Activated CD4-positive, alpha-beta T cell treated with anti-CD3 and anti-CD28 coated beads, Interleukin-2, Interleukin-6, amounts not matched to agents 100 ng/mL and 50 ng/mL, durations not matched to agents 16 hours and 8 hours (primary cell): ENCODE measurements around the gene PCDHA6.
"Not testable (repeated sequence)": the region's sequence is repeated elsewhere in the genome, so short reads cannot be mapped to it uniquely, and the experiment has no call there.

Source experiments
- DNase-seq: peaks from one replicate; pipeline ENCODE4 v3.0.0-alpha.2; 2020

The PCDHA6 gene, protein sequence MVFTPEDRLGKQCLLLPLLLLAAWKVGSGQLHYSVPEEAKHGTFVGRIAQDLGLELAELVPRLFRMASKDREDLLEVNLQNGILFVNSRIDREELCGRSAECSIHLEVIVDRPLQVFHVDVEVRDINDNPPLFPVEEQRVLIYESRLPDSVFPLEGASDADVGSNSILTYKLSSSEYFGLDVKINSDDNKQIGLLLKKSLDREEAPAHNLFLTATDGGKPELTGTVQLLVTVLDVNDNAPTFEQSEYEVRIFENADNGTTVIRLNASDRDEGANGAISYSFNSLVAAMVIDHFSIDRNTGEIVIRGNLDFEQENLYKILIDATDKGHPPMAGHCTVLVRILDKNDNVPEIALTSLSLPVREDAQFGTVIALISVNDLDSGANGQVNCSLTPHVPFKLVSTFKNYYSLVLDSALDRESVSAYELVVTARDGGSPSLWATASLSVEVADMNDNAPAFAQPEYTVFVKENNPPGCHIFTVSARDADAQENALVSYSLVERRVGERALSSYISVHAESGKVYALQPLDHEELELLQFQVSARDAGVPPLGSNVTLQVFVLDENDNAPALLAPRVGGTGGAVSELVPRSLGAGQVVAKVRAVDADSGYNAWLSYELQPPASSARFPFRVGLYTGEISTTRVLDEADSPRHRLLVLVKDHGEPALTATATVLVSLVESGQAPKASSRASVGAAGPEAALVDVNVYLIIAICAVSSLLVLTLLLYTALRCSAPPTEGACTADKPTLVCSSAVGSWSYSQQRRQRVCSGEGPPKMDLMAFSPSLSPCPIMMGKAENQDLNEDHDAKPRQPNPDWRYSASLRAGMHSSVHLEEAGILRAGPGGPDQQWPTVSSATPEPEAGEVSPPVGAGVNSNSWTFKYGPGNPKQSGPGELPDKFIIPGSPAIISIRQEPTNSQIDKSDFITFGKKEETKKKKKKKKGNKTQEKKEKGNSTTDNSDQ

GRCh38 chr5:140827704-140828361 lies at the start of gene PCDHA6:
PCDHA6 (plus strand) TSS chr5:140827960; CDS start chr5:140828092, 132 bp downstream.
- no peak for DNase-seq

GRCh38 chr5:140780512-140780911 lies 47.2 kb upstream of the PCDHA6 start:
- no peak for DNase-seq

GRCh38 chr5:140785905-140786686 lies 41.7 kb upstream of the PCDHA6 start, which contains the start of gene PCDHA1:
PCDHA1 (plus strand) TSS chr5:140786140.
- DNase-seq = peak; percentile 2

- not testable (repeated sequence) for DNase-seq
Measured at GRCh38 chr5:140787422-140787821, 40.3 kb upstream of the PCDHA6 start.

- not testable (repeated sequence) for DNase-seq
Measured at GRCh38 chr5:140787849-140788504, 39.8 kb upstream of the PCDHA6 start.

DNA sequence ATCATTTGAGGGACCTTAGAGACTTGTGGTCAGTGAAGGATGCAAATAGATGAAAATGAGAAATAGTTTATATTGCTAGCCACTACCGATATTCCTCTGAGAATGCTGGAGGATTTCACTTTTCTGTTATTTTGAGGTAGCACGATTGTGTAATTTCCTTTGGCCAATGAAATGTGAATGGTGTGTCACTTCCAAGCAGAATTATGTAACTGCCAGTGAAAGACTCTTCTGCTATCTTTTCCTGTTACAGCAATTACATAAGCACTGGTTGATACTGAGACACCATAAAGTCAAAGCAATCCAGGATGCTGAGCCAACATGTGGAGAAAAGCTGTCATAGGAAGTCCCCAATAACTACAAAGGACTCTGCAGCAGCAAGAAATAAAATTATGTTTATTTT lies 36.7 kb upstream of the PCDHA6 start:
- DNase-seq = no peak

- no peak for DNase-seq
Measured at GRCh38 chr5:140794595-140795258, 33.0 kb upstream of the PCDHA6 start, which contains the start of gene PCDHA2. PCDHA2 (plus strand) TSS chr5:140794852.

DNA sequence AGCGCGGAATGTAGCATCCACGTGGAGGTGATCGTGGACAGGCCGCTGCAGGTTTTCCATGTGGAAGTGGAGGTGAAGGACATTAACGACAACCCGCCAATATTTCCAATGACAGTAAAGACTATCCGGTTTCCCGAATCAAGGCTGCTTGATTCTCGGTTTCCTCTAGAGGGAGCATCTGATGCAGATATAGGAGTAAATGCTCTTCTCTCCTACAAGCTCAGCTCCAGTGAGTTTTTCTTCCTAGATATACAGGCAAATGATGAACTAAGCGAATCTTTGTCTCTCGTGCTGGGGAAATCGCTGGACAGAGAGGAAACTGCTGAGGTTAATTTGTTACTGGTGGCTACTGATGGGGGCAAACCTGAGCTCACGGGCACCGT lies 32.5 kb upstream of the PCDHA6 start:
- no peak for DNase-seq

- DNase-seq = not testable (repeated sequence)
Measured at GRCh38 chr5:140796072-140796717, 31.6 kb upstream of the PCDHA6 start.

GRCh38 chr5:140796718-140797095 lies 31.1 kb upstream of the PCDHA6 start:
- DNase-seq = no peak

DNA sequence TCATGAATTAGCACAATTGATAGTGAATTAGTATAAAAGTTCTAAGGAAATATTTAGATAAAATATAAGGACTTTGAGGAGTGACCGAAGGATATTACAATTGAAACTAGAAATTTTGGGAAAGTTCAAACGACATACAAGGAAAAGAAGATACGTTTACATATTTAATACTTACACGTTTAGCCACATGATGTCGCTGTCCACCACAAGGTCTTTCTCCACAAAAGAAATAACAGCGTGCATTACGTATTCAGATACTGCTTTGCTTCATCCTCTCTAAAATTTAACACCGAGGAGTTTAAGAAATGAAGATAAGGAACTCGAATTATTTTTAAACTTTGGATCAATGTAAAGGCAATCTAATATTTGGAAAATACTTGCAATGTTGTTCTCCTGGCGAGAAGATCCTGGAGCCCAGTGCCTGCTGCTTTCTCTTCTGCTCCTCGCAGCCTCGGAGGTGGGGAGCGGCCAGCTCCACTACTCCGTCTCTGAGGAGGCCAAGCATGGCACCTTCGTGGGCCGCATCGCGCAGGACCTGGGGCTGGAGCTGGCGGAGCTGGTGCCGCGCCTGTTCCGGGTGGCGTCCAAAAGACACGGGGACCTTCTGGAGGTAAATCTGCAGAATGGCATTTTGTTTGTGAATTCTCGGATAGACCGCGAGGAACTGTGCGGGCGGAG lies 26.8 kb upstream of the PCDHA6 start, which contains the start of gene PCDHA3:
TSS of gene PCDHA3 (plus strand) at position 242 of the 678 bp plus-strand sequence.
- no peak for DNase-seq

DNA sequence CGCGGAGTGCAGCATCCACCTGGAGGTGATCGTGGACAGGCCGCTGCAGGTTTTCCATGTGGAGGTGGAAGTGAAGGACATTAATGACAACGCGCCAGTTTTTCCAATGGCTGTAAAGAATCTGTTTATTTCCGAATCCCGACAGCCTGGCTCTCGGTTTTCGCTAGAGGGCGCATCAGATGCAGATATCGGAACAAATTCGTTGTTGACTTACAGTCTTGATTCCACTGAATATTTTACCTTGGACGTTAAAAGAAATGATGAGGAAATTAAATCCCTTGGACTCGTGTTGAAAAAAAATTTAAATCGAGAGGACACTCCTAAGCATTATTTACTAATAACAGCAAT lies 26.3 kb upstream of the PCDHA6 start:
- DNase-seq = no peak

- not testable (repeated sequence) for DNase-seq
Measured at GRCh38 chr5:140802381-140802780, 25.4 kb upstream of the PCDHA6 start.

- no peak for DNase-seq
Measured at GRCh38 chr5:140802781-140803271, 24.9 kb upstream of the PCDHA6 start.

DNA sequence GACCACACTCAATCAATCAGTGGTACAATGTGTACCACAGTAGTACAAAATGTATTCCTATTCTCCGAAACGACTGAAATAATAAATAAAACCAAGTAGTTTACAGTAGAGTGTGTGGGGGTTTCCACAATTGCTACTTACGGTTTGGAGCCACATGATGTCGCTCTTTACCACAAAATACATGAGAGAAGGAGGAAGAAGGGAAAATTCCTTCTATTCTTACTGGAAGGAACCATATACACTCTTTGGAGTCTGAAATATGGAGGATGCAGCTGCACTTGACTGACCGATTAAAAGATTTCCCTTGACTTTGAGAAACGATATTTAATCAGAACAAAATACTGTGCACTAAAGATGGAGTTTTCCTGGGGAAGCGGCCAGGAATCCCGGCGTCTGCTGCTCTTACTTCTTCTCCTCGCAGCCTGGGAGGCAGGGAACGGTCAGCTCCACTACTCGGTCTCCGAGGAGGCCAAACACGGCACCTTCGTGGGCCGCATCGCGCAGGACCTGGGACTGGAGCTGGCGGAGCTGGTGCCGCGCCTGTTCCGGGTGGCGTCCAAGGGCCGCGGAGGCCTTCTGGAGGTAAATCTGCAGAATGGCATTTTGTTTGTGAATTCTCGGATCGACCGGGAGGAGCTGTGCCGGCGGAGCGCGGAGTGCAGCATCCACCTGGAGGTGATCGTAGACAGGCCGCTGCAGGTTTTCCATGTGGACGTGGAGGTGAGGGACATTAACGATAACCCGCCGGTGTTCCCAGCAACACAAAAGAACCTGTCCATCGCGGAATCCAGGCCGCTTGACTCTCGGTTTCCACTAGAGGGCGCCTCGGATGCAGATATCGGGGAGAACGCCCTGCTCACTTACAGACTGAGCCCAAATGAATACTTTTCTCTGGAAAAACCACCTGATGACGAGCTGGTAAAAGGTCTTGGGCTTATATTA lies 20.7 kb upstream of the PCDHA6 start, which contains the start of gene PCDHA4:
TSS of gene PCDHA4 (plus strand) at position 235 of the 942 bp plus-strand sequence.
- DNase-seq = peak; percentile 33

DNA sequence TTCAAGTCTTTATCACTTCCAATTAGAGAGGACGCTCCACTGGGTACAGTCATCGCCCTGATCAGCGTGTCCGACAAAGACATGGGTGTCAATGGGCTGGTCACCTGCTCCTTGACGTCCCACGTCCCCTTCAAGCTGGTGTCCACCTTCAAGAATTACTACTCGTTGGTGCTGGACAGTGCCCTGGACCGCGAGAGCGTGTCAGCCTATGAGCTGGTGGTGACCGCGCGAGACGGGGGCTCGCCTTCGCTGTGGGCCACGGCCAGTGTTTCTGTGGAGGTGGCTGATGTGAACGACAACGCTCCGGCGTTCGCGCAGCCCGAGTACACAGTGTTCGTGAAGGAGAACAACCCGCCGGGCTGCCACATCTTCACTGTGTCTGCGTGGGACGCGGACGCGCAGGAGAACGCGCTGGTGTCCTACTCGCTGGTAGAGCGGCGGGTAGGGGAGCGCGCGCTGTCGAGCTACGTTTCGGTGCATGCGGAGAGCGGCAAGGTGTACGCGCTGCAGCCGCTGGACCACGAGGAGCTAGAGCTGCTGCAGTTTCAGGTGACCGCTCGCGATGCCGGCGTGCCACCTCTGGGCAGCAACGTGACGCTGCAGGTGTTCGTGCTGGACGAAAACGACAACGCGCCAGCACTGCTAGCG lies 19.4 kb upstream of the PCDHA6 start:
- not testable (repeated sequence) for DNase-seq

DNA sequence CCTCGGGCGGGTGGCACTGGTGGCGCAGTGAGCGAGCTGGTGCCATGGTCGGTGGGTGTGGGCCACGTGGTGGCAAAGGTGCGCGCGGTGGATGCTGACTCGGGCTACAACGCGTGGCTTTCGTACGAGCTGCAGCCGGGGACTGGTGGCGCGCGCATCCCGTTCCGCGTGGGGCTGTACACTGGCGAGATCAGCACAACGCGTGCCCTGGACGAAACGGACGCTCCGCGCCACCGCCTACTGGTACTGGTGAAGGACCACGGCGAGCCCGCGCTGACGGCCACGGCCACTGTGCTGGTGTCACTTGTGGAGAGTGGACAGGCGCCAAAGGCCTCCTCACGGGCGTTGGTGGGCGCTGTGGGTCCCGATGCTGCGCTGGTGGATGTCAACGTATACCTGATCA lies 18.9 kb upstream of the PCDHA6 start:
- no peak for DNase-seq
